GM21619 (cell line): ENCODE results near the gene FMOD.
A peak's percentile ranks its signal among the peaks of the same experiment; 100 is the strongest.
"Not testable (repeated sequence)": the region's sequence is repeated elsewhere in the genome, so short reads cannot be mapped to it uniquely, and the experiment has no call there.

Source experiments
- ATAC-seq: cut with Tn5 transposase; IDR thresholded peaks from one replicate; pipeline ENCODE4 v1.9.1; 2021; ENCODE audit not compliant: unreplicated experiment

The FMOD gene

DNA sequence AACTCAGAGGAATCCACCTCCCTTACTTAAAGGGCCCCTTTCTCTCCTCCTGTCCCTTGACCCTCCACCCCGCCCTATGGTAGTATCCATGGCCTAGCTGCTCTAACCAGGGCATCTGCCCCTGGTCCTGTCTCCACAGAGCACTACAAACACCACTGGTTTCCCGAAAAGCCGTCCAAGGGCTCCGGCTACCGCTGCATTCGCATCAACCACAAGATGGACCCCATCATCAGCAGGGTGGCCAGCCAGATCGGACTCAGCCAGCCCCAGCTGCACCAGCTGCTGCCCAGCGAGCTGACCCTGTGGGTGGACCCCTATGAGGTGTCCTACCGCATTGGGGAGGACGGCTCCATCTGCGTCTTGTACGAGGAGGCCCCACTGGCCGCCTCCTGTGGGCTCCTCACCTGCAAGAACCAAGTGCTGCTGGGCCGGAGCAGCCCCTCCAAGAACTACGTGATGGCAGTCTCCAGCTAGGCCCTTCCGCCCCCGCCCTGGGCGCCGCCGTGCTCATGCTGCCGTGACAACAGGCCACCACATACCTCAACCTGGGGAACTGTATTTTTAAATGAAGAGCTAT, 43.9 kb downstream of the FMOD start:
- ATAC-seq, result no peak

DNA sequence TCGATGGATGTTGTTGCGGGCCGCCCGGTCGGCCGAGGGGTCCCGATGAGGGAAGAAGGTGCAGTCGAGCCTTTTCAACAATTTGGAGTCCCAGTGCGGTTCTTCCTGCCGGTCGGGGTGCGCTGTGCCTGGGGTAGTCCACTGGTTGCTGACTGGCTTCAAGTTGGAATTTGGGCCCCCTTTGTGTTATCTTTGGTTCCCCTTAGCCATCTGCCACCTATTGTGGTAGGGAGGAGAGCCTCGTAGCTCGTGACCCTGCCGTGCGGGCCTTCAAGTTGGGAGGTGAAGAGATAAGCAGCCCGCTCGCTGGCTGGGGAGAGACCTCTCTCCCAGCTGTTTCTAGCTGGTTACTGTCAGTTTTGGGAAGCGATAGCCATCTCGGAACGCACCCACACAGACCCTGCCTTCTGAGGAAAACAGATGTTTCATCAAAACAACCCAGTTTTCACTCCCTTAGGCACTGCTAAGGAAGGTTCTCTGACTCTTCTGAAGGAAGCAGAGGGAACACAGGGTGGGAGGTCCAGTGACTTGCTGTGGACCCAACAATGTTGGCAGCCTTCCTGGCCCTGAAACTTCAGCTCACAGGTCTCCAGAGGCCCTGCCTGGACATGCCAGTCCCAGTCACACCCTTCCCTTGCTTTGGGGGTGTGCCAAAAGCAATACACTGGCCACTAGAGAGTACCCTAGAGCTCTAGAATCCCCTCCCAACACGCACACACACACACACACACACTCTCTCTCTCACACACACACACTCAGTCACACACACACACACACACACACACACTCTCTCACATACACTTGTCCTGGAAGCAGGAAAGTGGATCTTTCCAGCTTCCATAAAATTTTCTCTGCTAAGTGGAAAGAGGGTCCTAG, 44.6 kb downstream of the FMOD start:
- no peak for ATAC-seq

DNA sequence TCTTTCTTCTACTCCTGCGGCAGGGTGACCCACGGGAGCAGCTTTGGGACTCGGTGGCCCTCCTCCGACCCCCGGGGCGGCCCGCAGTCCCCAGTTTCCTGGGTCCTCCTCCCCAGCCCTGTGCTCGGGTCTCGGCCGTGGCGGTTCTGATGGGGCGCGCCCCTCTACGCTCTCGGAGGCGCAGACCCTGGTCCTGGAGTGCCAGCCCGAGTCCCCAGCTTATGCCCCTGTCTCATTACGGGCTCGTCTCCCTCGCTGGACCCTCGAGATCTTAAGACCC, 45.2 kb downstream of the FMOD start:
- peak; percentile 2 for ATAC-seq

DNA sequence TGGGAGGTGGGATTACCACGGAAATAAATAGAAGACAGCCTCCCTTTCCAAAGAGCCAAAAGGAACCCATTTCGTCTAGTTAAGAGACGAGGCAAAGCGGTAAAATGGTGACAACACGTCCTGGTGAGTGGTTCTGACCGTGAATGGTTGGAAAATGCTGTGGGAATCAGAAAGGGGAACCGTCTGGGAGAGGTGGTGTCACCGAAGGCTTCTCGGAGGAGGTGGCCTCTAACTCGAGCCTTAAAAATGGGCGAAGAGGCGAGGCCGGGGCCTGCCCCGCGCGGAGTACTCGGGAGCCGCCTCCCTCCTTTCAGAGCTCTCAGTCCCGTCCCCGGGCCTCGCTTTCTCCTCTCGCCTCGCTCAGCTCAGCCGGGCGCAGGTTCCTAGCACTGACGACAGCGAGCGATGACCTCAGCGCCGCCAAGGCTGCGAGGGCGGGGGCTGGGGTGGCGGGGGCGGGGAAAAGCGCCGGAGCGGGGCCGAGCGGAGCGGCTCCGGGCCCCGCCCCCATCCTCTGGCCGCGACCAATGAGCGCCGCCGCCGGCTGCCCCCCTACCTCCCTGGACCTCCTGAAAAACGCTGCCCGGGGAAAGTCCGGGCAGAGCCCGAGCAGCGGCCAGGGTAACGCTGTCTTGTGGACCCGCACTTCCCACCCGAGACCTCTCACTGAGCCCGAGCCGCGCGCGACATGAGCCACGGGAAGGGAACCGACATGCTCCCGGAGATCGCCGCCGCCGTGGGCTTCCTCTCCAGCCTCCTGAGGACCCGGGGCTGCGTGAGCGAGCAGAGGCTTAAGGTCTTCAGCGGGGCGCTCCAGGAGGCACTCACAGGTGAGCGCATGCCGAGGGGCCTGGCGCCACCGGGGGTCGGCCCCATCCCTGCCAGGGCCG, 45.8 kb downstream of the FMOD start, which contains the start of gene BTG2:
BTG2 (plus strand) TSS at position 601 of the 890 bp plus-strand sequence; CDS start at position 689, 88 bp downstream.
- ATAC-seq, result peak; percentile 62

DNA sequence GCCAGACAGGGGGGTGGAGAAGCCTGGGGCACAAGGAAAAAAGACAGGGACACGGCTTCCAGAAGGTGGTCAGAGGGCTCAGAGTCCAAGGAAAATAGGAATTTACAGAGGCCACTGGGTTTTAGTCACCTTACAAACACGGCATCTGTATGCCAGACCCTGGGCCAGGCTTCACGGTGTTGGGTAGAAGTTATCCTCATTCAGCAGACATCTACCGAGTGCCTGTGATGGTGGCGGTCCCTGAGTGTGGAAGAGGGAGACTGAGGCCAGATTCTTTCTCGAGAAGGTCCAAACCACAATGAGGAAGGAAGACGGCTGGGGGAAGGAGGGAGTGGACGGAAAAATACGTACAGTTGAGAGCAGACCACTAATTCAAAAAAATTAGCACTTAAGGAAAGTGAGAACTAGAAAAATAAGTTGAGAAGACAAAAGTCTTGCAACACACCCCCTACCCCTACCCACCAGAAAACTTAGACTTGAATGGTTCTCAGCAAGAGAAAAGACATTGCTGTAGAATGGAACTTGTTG, 46.5 kb downstream of the FMOD start:
- ATAC-seq, result no peak

DNA sequence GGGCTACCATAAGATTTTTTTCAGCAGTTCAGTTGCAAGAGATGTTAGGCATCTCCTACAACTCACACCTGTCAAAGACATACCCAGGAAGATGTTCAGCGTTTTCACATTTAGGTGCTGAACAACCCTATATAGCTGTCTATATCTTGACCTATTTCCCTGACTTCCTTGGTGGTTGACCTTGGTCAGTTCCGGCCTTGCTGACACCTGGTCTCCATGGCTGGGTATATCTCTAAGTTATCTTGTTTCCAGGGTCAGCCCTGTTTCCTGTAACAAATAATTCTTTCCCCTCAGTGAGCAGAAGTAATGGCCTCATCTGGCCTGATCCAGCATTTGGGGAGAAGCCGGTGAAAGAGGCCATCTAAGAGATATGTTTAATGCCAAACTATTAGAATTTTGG, 48.0 kb downstream of the FMOD start:
- ATAC-seq, result no peak

DNA sequence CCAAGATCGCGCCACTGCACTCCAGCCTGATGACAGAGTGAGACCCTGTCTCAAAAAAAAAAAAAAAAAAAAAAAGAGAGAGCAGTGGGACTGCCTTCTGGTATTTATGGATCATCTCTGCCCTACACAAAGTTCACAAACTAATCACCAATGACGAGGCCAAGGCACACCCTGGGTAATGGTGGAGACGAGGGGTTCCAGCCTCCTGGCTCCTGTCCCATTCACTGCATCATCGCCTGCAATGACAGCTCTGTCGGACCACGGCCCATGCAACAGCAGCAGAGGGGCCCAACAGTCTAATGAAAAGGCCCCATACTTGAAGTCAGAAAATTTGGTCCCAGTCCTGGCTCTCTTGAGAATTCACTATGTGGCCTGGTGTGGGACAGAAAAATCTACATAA, 48.5 kb downstream of the FMOD start:
- no peak for ATAC-seq

DNA sequence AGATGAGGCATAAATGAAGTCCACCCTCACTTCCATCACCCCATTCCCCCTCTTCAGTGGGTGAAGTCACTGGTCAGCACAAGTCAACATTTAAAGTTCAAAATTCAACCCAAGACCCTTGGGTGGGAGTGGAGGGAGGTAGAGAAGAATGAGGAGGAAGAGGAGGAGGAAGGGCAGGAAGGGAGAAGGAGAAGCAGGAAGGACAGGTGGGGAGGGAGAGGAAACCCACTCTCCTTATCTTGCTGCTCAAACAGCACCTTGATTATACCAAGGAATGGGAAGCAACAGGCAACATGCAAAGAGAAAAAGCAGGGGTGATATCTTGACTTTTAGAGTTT, 49.6 kb downstream of the FMOD start:
- ATAC-seq, result no peak

DNA sequence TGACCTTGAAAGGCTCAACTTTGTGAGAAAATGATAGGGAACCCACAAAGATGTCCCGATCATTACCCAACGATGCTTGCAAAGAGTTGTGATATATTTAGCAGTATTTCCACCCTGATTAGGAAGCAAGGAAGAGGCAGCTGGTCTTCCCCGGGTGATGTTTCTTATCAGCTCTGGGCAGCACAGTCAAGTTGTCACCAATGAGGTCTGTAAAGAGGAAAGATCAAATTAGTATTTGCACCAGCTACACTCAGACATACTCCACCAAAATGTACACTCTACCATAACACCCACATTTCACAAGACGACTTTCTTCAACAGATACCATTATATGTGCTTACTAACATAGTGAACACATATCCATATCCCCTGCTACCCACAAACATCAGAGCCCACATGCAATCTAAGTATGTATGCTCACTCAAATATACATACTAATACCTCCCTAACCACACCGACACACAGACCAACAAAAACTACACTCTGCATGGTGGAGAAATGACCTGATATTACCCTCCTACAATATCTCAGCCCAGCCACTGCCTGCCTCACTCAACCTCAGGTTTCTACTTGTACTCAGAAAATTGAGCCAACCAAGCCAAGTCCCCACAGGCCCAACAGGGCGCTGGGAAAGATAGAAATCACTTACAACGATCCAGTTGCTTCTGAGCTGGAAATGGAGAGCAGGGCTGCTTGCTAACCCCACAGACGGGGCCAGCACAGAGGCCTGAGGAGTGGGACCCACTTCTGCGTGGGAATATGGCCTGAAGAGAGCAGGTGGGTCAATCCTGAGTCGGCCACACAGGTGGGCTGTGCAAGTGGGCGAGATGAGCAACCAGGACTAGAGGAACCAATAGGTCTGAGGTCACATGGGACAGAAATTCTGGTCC, 50.2 kb downstream of the FMOD start:
- ATAC-seq, result no peak

DNA sequence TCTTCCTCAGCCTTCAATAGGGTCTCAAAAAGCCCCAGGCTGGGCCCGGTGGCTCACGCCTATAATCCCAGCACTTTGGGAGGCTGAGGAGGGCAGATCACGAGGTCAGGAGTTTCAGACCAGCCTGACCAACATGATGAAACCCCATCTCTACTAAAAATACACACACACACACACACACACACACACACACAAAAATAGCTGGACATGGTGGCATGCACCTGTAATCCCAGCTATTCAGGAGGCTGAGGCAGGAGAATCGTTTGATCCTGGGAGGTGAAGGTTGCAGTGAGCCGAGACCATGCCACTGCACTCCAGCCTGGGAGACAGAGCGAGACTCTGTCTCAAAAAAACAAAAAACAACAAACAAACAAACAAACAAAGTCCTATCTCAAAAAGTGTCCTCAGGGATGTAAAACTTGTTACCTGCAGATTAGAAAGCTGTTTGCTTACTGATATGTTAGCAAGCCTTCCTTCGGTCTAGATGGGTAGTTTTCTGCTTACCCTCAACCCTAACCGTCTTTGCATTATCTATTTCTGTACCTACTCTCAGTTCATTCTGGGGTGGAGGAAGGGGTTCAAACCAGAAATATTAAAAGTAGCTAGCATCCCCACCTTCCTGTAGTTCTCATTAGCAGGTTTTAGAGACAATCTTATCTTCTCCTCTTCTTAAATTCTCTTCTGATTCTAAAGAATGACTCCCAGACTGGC, 51.0 kb downstream of the FMOD start:
- ATAC-seq, result not testable (repeated sequence)

DNA sequence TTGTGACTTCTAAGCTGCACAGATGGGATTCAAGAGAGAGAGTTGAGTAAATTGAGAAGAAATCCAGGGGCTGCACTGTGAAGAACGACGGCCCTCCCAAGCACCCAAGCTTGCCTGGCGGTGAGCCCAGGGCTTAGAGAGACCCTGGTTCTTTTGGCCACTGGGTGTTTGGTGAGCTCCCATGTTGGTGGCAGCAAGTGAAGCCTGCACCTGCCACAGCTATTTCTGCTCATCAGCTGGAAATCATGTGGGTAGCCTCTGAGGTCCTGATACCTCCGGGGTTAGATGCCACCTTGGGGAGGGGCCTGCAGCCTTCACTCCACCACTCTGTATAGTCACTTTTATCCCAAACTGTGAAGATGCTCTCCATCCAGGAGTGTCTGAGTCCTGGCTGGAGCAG, 51.8 kb downstream of the FMOD start:
- no peak for ATAC-seq

DNA sequence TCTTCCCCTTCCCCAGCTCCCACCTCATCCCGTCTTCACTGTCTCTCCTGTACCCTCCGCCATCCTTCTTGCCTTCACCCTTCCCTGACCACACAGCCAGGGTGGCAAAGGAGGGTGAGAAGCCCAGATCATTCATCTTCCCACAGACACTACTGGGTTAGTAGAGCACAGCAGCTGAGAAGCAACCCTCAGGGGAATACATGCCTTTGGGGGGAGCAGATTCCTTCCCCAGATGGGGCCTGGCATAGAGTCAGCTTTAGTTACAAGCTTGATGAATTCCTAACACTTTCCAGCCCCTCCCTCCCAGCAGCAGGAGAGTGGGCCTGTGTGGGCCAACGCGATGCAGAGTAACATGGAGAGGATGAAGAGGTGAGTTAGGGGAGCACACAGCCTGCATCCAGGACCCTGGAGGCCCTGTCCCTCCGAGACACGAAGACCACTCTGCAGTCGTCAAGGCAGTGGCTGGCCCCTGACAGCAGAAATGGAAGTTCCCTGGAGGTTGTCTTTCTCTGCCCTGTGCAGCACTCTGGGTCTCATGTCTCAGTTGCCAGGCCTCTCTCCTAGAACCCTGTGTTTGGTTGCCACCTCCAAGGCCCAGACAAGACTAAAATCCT, 54.4 kb downstream of the FMOD start:
- ATAC-seq, result no peak

DNA sequence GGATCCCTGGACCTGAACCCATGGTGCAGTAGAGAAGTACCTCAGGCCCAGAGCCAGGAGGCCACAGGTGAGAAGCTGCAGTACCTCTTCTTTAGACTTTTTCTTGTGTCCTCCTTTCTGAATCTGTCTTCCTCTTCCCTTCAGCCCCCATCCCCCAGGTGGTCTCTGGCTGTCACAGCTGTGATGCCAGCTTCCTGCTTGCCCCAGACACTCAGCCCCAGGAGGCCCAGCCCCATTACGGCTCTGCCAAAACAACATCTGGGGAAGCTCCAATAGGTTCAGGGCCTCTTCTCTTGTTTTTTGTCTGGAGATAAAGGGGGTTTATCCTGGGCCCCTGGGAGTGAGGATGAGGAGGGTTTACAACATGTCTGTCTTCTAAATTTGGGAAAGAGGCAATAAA, 55.1 kb downstream of the FMOD start:
- ATAC-seq, result no peak

DNA sequence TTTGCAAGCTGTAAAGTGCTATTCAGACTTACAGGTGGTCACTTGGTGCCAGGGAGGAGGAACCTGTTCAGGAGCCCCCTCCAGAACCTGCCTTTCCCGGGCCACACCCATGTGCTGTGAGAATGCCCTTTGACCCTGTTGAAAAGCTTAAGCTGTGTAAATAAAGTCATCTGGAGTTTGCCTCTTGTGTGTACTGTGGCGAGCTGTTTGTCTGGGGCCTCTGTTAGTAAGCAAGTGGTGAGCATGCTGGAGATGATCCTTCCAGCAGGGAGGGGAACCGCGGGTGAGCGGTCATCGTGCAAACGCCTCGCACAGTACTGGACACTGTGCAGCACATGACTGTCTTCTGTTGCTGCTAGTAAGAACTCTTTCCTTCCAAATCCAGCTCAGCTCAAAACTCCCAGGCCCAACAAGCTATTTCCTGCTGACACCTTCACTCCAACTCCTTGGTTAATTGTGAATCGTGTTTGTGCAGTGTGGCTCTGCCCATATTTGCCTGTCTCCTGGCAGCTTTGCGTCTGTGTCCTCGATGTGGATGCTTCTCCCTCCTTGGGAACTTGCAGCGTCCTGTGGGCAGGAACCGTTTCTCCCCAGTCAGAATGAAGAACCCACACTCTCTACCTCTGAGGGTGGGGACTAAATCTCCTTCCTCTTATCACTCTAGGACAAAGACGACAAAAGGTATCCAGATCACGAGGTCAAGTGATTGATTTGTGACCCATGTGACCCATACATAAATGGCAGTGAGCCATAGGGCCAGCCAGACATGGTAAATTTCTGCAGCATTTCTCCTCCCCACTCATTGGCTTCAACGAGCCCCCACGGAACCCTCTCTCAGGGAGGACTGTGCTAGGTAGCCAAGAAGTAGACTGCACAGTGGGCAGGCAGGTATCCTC, 59.5 kb downstream of the FMOD start:
- no peak for ATAC-seq
